ENCODE data around the gene CLEC16A.

The CLEC16A gene

GRCh38 chr16:11023262-11024039 is 79.1 kb downstream of the CLEC16A start:
- DNase-seq = no peak

DNA sequence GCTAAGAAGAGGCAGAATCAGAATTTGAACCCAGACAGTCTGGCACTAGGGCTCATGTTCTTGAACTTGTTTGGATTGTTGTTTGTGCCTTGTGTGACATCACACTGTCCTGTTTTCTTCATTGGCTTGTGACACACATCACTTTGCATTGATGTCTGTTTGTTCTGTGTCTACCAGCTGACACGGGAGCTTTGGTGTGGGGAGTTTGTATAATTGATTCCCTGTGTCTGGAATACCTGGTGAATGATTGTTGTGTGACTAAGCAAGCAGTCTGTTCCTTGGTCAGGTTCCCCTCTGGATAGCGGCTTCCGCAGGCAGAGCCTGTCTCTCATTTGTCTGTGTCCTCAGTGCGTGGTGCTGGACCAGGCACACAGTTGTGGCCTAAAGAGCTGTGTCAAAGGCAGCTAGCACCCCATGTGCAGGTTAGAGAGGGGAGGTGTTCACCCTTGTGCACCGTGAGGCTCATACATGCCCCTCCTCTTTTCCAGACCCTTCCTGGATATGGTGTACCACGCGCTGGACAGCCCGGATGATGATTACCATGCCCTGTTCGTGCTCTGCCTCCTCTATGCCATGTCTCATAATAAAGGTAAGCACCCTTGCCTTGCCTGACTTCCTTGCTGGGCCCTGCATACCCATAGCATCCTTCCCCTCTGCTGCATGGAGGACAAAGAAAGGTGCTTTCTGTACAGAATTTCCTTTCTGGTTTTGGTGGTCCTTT is 80.1 kb downstream of the CLEC16A start:
- no peak for DNase-seq

- no peak for DNase-seq
These were observed 80.8 kb downstream of the CLEC16A start for GRCh38 chr16:11025120-11025531.

DNA sequence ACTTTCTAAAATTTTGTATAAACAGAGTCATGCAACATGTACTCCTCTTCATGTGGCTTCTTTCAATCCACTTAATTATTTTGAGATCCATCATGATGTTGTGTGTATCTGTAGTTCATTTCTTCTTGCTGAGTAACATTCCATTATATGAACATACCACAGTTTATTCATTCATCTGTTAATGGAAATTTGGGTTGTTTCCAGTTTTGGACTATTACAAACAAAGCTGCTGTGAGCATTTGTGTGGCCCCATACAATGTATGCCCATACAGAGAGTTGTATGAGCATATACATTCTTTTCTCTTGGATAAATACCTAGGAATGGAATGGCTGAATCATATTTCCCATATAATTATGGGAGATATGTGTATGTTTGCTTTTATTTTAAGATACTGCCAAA is 85.6 kb downstream of the CLEC16A start:
- no peak for DNase-seq

DNA sequence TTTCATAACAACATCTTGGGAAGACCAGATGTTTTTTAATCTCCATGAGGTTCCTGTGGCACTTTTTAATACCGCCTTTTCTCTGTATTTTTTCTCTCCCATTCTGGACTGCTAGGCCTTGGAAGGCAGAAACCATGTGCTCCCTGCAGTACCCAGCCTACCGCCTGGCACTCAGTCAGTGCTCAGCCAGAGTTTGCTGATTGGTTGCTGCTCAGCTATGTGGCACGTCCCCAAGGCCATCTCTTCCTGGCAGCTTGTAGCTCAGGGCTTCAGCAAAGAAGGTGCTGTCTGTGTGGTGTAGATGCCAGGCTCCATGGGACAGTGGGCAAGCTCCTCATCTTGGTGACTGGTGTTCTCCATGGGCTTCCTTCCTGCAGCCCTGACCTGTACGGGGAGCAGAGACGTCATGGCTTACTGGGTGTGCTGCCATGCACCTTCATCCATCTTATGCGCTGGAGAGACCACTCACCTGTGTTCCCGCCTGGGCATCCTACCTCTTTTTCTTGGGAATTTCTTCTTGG is 86.7 kb downstream of the CLEC16A start:
- no peak for DNase-seq

DNA sequence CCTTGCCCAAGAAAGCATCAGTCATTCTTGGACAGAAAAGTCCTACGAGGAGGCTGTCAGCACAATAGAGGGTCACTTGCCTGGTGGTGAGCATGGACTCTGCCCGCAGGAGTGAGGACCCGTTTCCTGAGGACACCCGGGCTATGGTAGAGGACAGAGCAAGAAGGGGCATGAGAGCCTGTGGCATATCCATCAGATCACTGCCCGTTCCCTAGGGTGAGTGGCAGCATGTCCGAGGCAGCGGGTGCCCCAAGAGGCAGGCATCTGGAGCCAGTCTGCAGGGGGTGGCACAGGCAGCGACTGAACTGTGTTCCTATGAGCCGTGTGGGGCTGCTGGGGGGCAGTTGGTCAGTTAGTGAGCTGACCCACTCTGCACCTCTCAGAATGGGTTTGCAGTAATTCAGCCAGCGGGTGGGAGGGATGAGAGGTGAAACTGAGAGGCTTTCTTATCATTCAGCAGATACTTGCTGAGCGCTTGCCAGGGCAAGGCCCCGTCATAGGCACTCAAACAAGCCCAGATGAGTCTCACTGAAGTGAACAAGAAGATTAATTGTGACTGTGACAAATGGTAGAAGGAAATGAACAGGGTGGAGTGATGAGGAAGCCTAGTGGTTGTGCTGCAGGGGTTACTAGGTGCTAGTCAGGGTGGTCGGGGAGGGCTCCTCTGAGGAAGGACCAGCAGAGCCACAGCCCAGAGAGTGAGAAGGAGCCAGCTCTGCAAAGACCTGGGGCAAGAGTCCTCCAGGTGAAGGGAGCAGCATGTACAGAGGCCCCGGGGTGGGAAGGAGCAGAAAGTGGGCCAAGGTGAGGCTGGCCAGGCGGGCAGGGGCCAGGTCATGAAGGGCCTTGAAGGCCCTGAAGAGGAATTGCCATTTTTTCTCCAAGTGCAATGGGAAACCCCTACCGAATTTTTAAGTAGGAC is 87.9 kb downstream of the CLEC16A start:
- no peak for DNase-seq

- no peak for DNase-seq
These were observed 88.5 kb downstream of the CLEC16A start for GRCh38 chr16:11032922-11033291.

- DNase-seq = no peak
These were observed 89.5 kb downstream of the CLEC16A start for GRCh38 chr16:11033629-11034420.

DNA sequence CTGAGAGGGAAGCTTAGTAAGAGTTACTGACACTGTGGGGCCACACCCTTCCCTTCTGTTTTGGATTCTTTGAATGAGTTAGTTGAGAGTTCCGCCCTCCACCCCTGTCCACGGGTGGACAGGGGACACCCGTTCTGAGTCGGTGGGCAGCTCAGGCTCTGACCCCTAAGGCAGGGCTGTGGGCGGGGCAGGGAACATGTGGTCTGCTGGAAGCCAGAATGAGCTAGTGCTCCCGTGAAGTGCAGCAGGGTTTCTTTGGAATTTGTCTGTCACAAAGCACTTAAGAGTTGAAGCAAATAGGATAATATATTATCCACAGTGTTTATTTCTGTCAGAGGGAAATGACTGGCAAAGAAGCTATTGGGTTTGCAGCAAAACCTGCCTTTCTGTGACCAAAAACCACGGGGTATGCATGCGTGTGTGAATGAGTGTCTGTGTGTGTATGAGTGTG is 90.1 kb downstream of the CLEC16A start:
- no peak for DNase-seq

- no peak for DNase-seq
These were observed 90.7 kb downstream of the CLEC16A start for GRCh38 chr16:11035096-11035495.

GRCh38 chr16:11036040-11036439 is 91.7 kb downstream of the CLEC16A start:
- DNase-seq = no peak

- DNase-seq = no peak
These were observed 92.6 kb downstream of the CLEC16A start for GRCh38 chr16:11036868-11037410.

GRCh38 chr16:11038305-11038704 is 93.9 kb downstream of the CLEC16A start:
- DNase-seq = no peak

DNA sequence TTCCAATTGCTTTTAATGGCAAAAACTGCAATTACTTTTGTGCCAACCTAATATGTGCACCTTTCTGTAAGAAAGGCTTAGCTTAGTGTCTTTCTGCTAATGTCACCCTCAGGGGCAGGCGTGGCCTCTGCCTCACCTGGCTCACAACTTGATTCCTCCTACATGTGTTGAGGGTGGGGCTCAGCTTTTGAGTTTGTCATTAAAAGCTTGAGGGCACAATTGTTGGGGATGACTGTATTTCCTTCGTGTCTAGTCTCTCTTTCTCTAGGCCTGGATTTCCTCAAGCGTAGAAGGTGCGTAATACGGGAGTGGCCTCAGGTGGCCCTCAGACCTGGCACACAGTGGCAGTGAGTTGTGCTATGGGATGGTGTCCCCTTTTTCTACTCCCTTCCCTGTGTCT is 94.4 kb downstream of the CLEC16A start:
- DNase-seq = no peak

- no peak for DNase-seq
These were observed 95.4 kb downstream of the CLEC16A start for GRCh38 chr16:11039726-11040125.

DNA sequence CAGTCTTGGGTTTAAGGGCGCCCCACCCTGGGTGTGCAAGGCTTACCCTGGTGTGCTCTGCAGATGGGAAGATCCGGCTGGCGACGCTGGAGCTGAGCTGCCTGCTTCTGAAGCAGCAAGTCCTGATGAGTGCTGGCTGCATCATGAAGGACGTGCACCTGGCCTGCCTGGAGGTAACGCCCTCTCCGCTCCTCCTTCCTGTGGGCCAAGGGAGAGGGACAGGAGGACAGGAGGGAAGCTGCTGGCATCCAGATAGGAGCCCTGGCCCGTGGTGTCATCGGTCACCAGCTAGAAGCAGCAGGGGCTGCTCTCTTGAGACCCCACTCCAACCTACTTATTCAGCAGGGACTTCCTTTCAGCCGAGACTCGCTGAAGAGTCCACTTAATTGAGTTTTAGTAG is 97.8 kb downstream of the CLEC16A start:
- no peak for DNase-seq

- no peak for DNase-seq
These were observed 101.1 kb downstream of the CLEC16A start for GRCh38 chr16:11045441-11045840.

DNA sequence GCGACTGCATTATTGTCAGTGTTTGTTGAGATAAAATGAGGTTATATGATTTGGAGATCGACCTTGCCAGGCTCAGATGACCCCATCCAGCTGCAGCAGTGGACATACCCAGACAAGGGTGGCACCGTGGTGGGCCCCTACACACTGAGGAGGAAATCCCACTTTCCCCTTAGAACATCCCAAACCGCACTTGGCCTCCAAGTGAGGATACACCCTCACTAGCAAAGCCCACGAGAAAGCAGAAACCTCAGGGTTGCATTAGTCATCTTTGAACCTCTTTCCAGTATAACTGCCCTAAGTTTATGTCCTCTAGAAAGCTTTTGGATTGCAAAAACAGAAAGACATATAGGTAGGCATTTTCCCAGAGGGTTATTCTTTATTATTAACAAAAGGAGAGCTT is 101.5 kb downstream of the CLEC16A start:
- DNase-seq = no peak

GRCh38 chr16:11046382-11046931 is 102.1 kb downstream of the CLEC16A start:
- no peak for DNase-seq

GRCh38 chr16:11047057-11047456 is 102.7 kb downstream of the CLEC16A start:
- DNase-seq = no peak

Data from GOT3 (cell line).